IMR-90 (cell line): ENCODE measurements around the gene ZNG1A.
"Not testable (repeated sequence)": the region's sequence is repeated elsewhere in the genome, so short reads cannot be mapped to it uniquely, and the experiment has no call there.

Experiments used
- BHLHE40 ChIP-seq: fragments of 150-350 bp; IDR thresholded peaks from 2 replicates; pipeline ENCODE4 v1.6.1; 2016; ENCODE audit warnings: mild to moderate bottlenecking, low read depth, low read length
- CTCF ChIP-seq: conservative IDR thresholded peaks from 2 replicates; pipeline ENCODE4 v1.5.1; 2012; ENCODE audit warnings: mild to moderate bottlenecking, low read depth, low read length, improper control_type of control experiment
- FOS ChIP-seq: fragments of 150-350 bp; IDR thresholded peaks from 2 replicates; pipeline ENCODE4 v1.6.1; 2016; ENCODE audit warnings: low read depth, low read length
- RFX5 ChIP-seq: IDR thresholded peaks from 2 replicates; pipeline ENCODE4 v1.8.0; 2012; ENCODE audit warnings: low read depth, mild to moderate bottlenecking, low read length, moderate library complexity
- SMC3 ChIP-seq: fragments of 150-350 bp; IDR thresholded peaks from 2 replicates; pipeline ENCODE4 v1.6.1; 2016; ENCODE audit warnings: low read depth, mild to moderate bottlenecking, antibody characterized with exemption, low read length, moderate library complexity

- TF ChIP-seq CTCF, BHLHE40, RFX5, SMC3, FOS: not testable (repeated sequence)
These were observed 68.2 kb downstream of the ZNG1A start for GRCh38 chr9:110672-111071.
